Measurements from ENCODE around the gene DDX23.

GRCh38 chr12:48781750-48782456, 70.1 kb downstream of the DDX23 start:
- no peak for TF ChIP-seq CTCF (IDR thresholded peaks at IDR 0.05)
- TF ChIP-seq POLR2A (IDR thresholded peaks at IDR 0.05) = no peak
- no peak for TF ChIP-seq EP300 (IDR thresholded peaks at IDR 0.05)
